ENCODE results near the gene PTPRN2. TPM values are rescaled to one million over a fixed set of nuclear protein-coding genes. Genes with fewer than 3 reads are reported as not detected.

The PTPRN2 gene
- total RNA-seq, 3 donors from 2014 or later, result 0.43 to 0.66 (median 0.63) TPM

GRCh38 chr7:158283016-158283974 lies 304.3 kb downstream of the PTPRN2 start:
- Mint-ChIP-seq H3K36me3 (ENCODE audit: insufficient read depth) (no peaks in the 10 kb centered on the region), H3K27me3 (ENCODE audit: low read depth) (no peaks in the 10 kb centered on the region), H3K4me3 (no peak overlapping the region), H3K9me3 (peaks cover 16% of the 10 kb centered on the region), H3K4me1 (ENCODE audit: low read depth) (no peaks in the 10 kb centered on the region)
- DNase-seq (no peak), ATAC-seq (no peak)

- no peaks in the 10 kb centered on the region for H3K36me3 Mint-ChIP-seq (ENCODE audit: insufficient read depth)
- DNase-seq (no peak), ATAC-seq (no peak)
- H3K4me1 Mint-ChIP-seq (ENCODE audit: low read depth), result no peaks in the 10 kb centered on the region
- no peak overlapping the region for H3K4me3 Mint-ChIP-seq
- peaks cover 12% of the 10 kb centered on the region for H3K9me3 Mint-ChIP-seq
- H3K27me3 Mint-ChIP-seq (ENCODE audit: low read depth), result no peaks in the 10 kb centered on the region
These were observed 305.1 kb downstream of the PTPRN2 start for GRCh38 chr7:158282461-158283001.

- no peak for DNase-seq
- Mint-ChIP-seq H3K9me3 (peaks cover 2% of the 10 kb centered on the region), H3K4me3 (no peak overlapping the region), H3K4me1 (ENCODE audit: low read depth) (no peaks in the 10 kb centered on the region), H3K27me3 (ENCODE audit: low read depth) (no peaks in the 10 kb centered on the region), H3K36me3 (ENCODE audit: insufficient read depth) (no peaks in the 10 kb centered on the region)
- ATAC-seq, result no peak
These were observed 306.2 kb downstream of the PTPRN2 start for GRCh38 chr7:158281441-158281840.

- Mint-ChIP-seq H3K9me3 (no peaks in the 10 kb centered on the region), H3K4me1 (ENCODE audit: low read depth) (no peaks in the 10 kb centered on the region), H3K36me3 (ENCODE audit: insufficient read depth) (no peaks in the 10 kb centered on the region), H3K4me3 (no peak overlapping the region), H3K27me3 (ENCODE audit: low read depth) (no peaks in the 10 kb centered on the region)
- ATAC-seq, result no peak
- DNase-seq, result no peak
These were observed 307.0 kb downstream of the PTPRN2 start for GRCh38 chr7:158280448-158281144.

GRCh38 chr7:158279539-158280447 lies 307.8 kb downstream of the PTPRN2 start:
- no peak for ATAC-seq
- H3K4me3 Mint-ChIP-seq, result no peak overlapping the region
- no peak for DNase-seq

GRCh38 chr7:158278745-158279320 lies 308.8 kb downstream of the PTPRN2 start:
- ATAC-seq (no peak), DNase-seq (no peak)
- Mint-ChIP-seq H3K27me3 (ENCODE audit: low read depth) (no peaks in the 10 kb centered on the region), H3K9me3 (no peaks in the 10 kb centered on the region), H3K36me3 (ENCODE audit: insufficient read depth) (no peaks in the 10 kb centered on the region), H3K4me1 (ENCODE audit: low read depth) (no peaks in the 10 kb centered on the region), H3K4me3 (no peak overlapping the region)

More at GRCh38 chr7:158279539-158280447, 307.8 kb downstream of the PTPRN2 start:
- Mint-ChIP-seq H3K4me1 (ENCODE audit: low read depth) (no peaks in the 10 kb centered on the region), H3K27me3 (ENCODE audit: low read depth) (no peaks in the 10 kb centered on the region), H3K9me3 (no peaks in the 10 kb centered on the region), H3K36me3 (ENCODE audit: insufficient read depth) (no peaks in the 10 kb centered on the region)

GRCh38 chr7:158277219-158278141 lies 310.1 kb downstream of the PTPRN2 start:
- no peak for DNase-seq
- Mint-ChIP-seq H3K27me3 (ENCODE audit: low read depth) (no peaks in the 10 kb centered on the region), H3K36me3 (ENCODE audit: insufficient read depth) (no peaks in the 10 kb centered on the region), H3K9me3 (no peaks in the 10 kb centered on the region), H3K4me1 (ENCODE audit: low read depth) (no peaks in the 10 kb centered on the region), H3K4me3 (no peak overlapping the region)
- ATAC-seq, result no peak

GRCh38 chr7:158276414-158277218 lies 311.0 kb downstream of the PTPRN2 start:
- Mint-ChIP-seq H3K4me1 (ENCODE audit: low read depth) (no peaks in the 10 kb centered on the region), H3K4me3 (no peak overlapping the region), H3K9me3 (no peaks in the 10 kb centered on the region), H3K27me3 (ENCODE audit: low read depth) (no peaks in the 10 kb centered on the region), H3K36me3 (ENCODE audit: insufficient read depth) (no peaks in the 10 kb centered on the region)
- ATAC-seq, result no peak
- DNase-seq, result no peak

GRCh38 chr7:158275711-158276413 lies 311.8 kb downstream of the PTPRN2 start:
- no peaks in the 10 kb centered on the region for H3K36me3 Mint-ChIP-seq (ENCODE audit: insufficient read depth)
- H3K4me3 Mint-ChIP-seq, result no peak overlapping the region
- DNase-seq, result no peak
- H3K9me3 Mint-ChIP-seq, result no peaks in the 10 kb centered on the region
- no peak for ATAC-seq
- H3K27me3 Mint-ChIP-seq (ENCODE audit: low read depth), result no peaks in the 10 kb centered on the region
- H3K4me1 Mint-ChIP-seq (ENCODE audit: low read depth), result no peaks in the 10 kb centered on the region

- ATAC-seq (no peak), DNase-seq (no peak)
- Mint-ChIP-seq H3K4me3 (no peak overlapping the region), H3K9me3 (no peaks in the 10 kb centered on the region), H3K4me1 (ENCODE audit: low read depth) (no peaks in the 10 kb centered on the region), H3K27me3 (ENCODE audit: low read depth) (no peaks in the 10 kb centered on the region), H3K36me3 (ENCODE audit: insufficient read depth) (no peaks in the 10 kb centered on the region)
These were observed 312.6 kb downstream of the PTPRN2 start for GRCh38 chr7:158274996-158275395.

GRCh38 chr7:158274404-158274811 lies 313.2 kb downstream of the PTPRN2 start:
- DNase-seq, result no peak
- H3K4me3 Mint-ChIP-seq, result no peak overlapping the region
- no peaks in the 10 kb centered on the region for H3K4me1 Mint-ChIP-seq (ENCODE audit: low read depth)
- no peaks in the 10 kb centered on the region for H3K9me3 Mint-ChIP-seq
- no peak for ATAC-seq
- no peaks in the 10 kb centered on the region for H3K36me3 Mint-ChIP-seq (ENCODE audit: insufficient read depth)
- no peaks in the 10 kb centered on the region for H3K27me3 Mint-ChIP-seq (ENCODE audit: low read depth)

Data from activated T-cell treated with anti-CD3 and anti-CD28 coated beads, Interleukin-2, amount 50 U/mL, for 4 hours (primary cell).